GM12878 (cell line): ENCODE measurements around the gene ANTKMT.

Source experiments
- ATF3 ChIP-seq: IDR thresholded peaks from 2 replicates; pipeline ENCODE4 v1.6.1; 2011; ENCODE audit warnings: low read depth, mild to moderate bottlenecking, low read length, moderate library complexity, borderline replicate concordance; ENCODE audit errors: extremely low read depth
- CBFB ChIP-seq: IDR thresholded peaks from 2 replicates; pipeline ENCODE4 v1.6.1; 2016; ENCODE audit warnings: antibody characterized with exemption, low read depth
- CEBPB ChIP-seq, 2 experiments: fragments of 150-350 bp in 1 of 2; IDR thresholded peaks; 2 replicates each; pipeline ENCODE4 v1.6.1; 2012 to 2014; ENCODE audit warnings: low read depth in 2 of 2, low read length in 2 of 2, borderline replicate concordance in 1 of 2, inconsistent platforms in 1 of 2
- CREB1 ChIP-seq: IDR thresholded peaks from 2 replicates; pipeline ENCODE4 v1.6.1; 2012; ENCODE audit warnings: low read depth, mild to moderate bottlenecking, inconsistent platforms
- E2F4 ChIP-seq: IDR thresholded peaks from 2 replicates; pipeline ENCODE4 v1.6.1; 2012; ENCODE audit warnings: low read depth, low read length, improper control_type of control experiment
- EZH2 ChIP-seq: IDR thresholded peaks from 2 replicates; pipeline ENCODE4 v1.6.1; 2012; ENCODE audit warnings: low read depth, mild to moderate bottlenecking, control low read depth, inconsistent platforms, low read length, borderline replicate concordance; ENCODE audit not compliant: control insufficient read depth
- IRF5 ChIP-seq: fragments of 450-650 bp; IDR thresholded peaks from 2 replicates; pipeline ENCODE4 v1.6.1; 2017; ENCODE audit warnings: borderline replicate concordance
- MAX ChIP-seq: IDR thresholded peaks from 2 replicates; pipeline ENCODE4 v1.6.1; 2012; ENCODE audit warnings: low read depth, low read length, improper control_type of control experiment
- POLR2A ChIP-seq: IDR thresholded peaks from 2 replicates; pipeline ENCODE4 v1.6.1; 2011; ENCODE audit warnings: low read depth, mild to moderate bottlenecking, low read length
- RCOR1 ChIP-seq: conservative IDR thresholded peaks from 2 replicates; pipeline ENCODE4 v1.6.1; 2012; ENCODE audit warnings: low read depth, low read length, improper control_type of control experiment
- SUPT20H ChIP-seq: IDR thresholded peaks from 2 replicates; pipeline ENCODE4 v1.6.1; 2011; ENCODE audit warnings: low read depth, mild to moderate bottlenecking, low read length, moderate library complexity, borderline replicate concordance; ENCODE audit not compliant: control insufficient read depth

GRCh38 chr16:743794-744500 lies 23.0 kb downstream of the ANTKMT start:
- no peak for TF ChIP-seq ATF3
- no peak for TF ChIP-seq E2F4
- TF ChIP-seq EZH2: no peak
- no peak for TF ChIP-seq SUPT20H
- no peak for TF ChIP-seq MAX
- no peak for TF ChIP-seq RCOR1
- no peak for TF ChIP-seq CEBPB (IDR thresholded peaks at IDR 0.05; ENCODE audit: borderline replicate concordance in 1 of 2, low read depth in 2 of 2, low read length in 2 of 2)
- no peak for TF ChIP-seq CREB1
- TF ChIP-seq CBFB: no peak
- TF ChIP-seq IRF5: no peak
- TF ChIP-seq POLR2A: no peak
